ENCODE measurements around the gene GLTP. TPM values are rescaled to one million over a fixed set of nuclear protein-coding genes. Genes with fewer than 3 reads are reported as not detected.

Gene GLTP
- total and polyA plus RNA-seq, 2 of the 13 experiments (the other 11 are each of a cell fraction or from before 2014, with no cell fraction given), result 10.7 to 12.9 TPM

- peak; percentile 95; the same call in 1 of the 2 replicates for TF ChIP-seq MIER3 (CRISPR knock-in tag; IDR thresholded peaks at IDR 0.05; ENCODE audit: borderline replicate concordance)
- peak; percentile 91 for TF ChIP-seq HOXA3 (CRISPR knock-in tag; IDR thresholded peaks at IDR 0.05)
- no peak for TF ChIP-seq NCOA1 (CRISPR knock-in tag; IDR thresholded peaks at IDR 0.05)
- TF ChIP-seq KMT2A (CRISPR knock-in tag; IDR thresholded peaks at IDR 0.05), result no peak; the same call in 1 of the 2 replicates
- TF ChIP-seq TMF1 (CRISPR knock-in tag; IDR thresholded peaks at IDR 0.05; ENCODE audit: low read depth), result no peak
- no peak for TF ChIP-seq ATF7 (IDR thresholded peaks at IDR 0.05)
- TF ChIP-seq ATF7 (CRISPR knock-in tag; IDR thresholded peaks at IDR 0.05), result peak; percentile 72
- TF ChIP-seq, protein P1, sequence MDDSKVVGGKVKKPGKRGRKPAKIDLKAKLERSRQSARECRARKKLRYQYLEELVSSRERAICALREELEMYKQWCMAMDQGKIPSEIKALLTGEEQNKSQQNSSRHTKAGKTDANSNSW (CRISPR knock-in tag; IDR thresholded peaks at IDR 0.05; ENCODE audit: borderline replicate concordance), result no peak
- peak; percentile 39; the same call in 1 of the 2 replicates for TF ChIP-seq ZFP36L1 (CRISPR knock-in tag; IDR thresholded peaks at IDR 0.05)
- TF ChIP-seq YY1 (IDR thresholded peaks at IDR 0.05; ENCODE audit: insufficient read depth, insufficient replicate concordance, low read depth, low read length), result no peak
- TF ChIP-seq THAP11 (CRISPR knock-in tag; IDR thresholded peaks at IDR 0.05), result peak; percentile 76
- TF ChIP-seq HDAC1 (CRISPR knock-in tag; IDR thresholded peaks at IDR 0.05), result peak; percentile 94
- TF ChIP-seq ATF1 (CRISPR knock-in tag; IDR thresholded peaks at IDR 0.05), result no peak
- TF ChIP-seq SMARCE1 (IDR thresholded peaks at IDR 0.05; ENCODE audit: borderline replicate concordance), result no peak
- TF ChIP-seq SYNCRIP (IDR thresholded peaks at IDR 0.05; ENCODE audit: insufficient read depth, low read depth, low read length), result no peak
- TF ChIP-seq PBX2 (CRISPR knock-in tag; IDR thresholded peaks at IDR 0.05), result no peak
- TF ChIP-seq ZNF761 (CRISPR knock-in tag; conservative IDR thresholded peaks at IDR 0.05), result 0 out of 2 replicates have a peak, but pooled peaks have one; percentile 28
- no peak for TF ChIP-seq CERS6 (CRISPR knock-in tag; IDR thresholded peaks at IDR 0.05)
- no peak for TF ChIP-seq ZNF841 (CRISPR knock-in tag; IDR thresholded peaks at IDR 0.05; ENCODE audit: borderline replicate concordance)
- TF ChIP-seq ZNF619 (CRISPR knock-in tag; IDR thresholded peaks at IDR 0.05), result no peak
- no peak for TF ChIP-seq KDM5B (CRISPR knock-in tag; IDR thresholded peaks at IDR 0.05; ENCODE audit: borderline replicate concordance)
- TF ChIP-seq ZNF570 (CRISPR knock-in tag; IDR thresholded peaks at IDR 0.05; ENCODE audit: borderline replicate concordance), result no peak
- no peak for TF ChIP-seq ZXDC (CRISPR knock-in tag; IDR thresholded peaks at IDR 0.05)
- TF ChIP-seq, protein P2, sequence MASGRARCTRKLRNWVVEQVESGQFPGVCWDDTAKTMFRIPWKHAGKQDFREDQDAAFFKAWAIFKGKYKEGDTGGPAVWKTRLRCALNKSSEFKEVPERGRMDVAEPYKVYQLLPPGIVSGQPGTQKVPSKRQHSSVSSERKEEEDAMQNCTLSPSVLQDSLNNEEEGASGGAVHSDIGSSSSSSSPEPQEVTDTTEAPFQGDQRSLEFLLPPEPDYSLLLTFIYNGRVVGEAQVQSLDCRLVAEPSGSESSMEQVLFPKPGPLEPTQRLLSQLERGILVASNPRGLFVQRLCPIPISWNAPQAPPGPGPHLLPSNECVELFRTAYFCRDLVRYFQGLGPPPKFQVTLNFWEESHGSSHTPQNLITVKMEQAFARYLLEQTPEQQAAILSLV (CRISPR knock-in tag; IDR thresholded peaks at IDR 0.05; ENCODE audit: borderline replicate concordance), result peak; percentile 60; the same call in 1 of the 2 replicates
- TF ChIP-seq ZNF891 (CRISPR knock-in tag; IDR thresholded peaks at IDR 0.05), result no peak
Observed at GRCh38 chr12:109863847-109864712, 16.3 kb downstream of the GLTP start (continued).
